Activated CD4-positive, alpha-beta T cell treated with anti-CD3 and anti-CD28 coated beads, Interleukin-2, amount 50 U/mL, for 24 hours (primary cell): ENCODE data around the gene ATP8B3.
"Not testable (repeated sequence)": the region's sequence is repeated elsewhere in the genome, so short reads cannot be mapped to it uniquely, and the experiment has no call there.

Source experiments
- DNase-seq, 2 donors: peaks; one replicate each; pipeline ENCODE4 v3.0.0-alpha.2; 2020; ENCODE audit warnings: low read depth in 1 of 2, low spot score in 1 of 2

ATP8B3 gene

DNA sequence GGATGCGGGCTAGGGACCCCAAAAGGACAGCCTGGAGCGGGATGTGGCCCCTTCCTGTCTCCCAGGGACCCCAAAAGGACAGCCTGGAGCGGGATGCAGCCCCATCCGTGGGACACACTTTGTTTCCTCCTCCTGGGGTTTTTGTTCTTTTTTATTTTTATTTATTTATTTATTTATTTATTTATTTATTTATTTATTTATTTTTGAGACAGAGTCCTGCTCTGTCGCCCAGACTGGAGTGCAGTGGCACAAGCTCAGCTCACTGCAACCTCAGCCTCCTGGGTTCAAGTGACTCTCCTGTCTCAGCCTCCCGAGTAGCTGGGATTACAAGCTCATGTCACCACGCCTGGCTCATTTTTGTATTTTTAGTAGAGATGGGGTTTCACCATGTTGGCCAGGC is 14.8 kb downstream of the ATP8B3 start:
- not testable (repeated sequence) for DNase-seq

DNA sequence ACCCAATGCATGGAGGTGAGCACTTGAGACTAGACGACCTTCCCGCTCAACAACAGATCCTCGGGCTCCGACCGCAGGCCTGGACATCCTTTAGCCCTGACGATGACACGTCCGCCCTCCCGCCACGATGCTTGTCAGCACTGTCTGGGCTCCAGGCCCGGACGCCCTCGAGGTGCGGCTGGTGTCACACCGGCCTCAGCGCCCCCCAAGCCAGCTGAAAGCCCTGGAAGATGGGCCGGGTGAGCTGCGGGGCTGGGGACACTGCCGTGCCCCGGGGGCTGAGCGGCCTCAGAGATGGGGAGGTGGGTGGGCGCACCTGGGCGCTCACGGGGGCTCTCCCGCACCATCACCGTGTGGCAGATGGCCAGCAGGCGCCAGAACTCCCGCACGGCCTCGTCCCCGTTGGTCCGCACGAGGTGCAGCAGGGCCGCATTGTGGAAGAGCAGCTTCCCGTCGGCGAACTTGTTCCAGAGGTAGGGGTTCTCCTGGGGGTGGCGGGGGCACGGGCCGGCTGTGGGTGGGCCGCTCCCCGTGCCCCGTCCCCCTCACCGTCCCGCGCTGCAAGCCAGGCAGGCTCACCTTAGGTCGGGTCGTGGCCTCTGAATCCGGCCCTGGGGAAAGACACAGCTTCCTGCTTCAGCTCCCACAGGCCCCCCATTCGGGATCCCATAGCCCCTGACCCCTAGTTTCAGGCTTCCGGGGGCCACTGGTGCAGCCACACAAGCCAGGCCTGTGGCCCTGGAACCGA is 15.5 kb downstream of the ATP8B3 start:
- DNase-seq: no peak

DNA sequence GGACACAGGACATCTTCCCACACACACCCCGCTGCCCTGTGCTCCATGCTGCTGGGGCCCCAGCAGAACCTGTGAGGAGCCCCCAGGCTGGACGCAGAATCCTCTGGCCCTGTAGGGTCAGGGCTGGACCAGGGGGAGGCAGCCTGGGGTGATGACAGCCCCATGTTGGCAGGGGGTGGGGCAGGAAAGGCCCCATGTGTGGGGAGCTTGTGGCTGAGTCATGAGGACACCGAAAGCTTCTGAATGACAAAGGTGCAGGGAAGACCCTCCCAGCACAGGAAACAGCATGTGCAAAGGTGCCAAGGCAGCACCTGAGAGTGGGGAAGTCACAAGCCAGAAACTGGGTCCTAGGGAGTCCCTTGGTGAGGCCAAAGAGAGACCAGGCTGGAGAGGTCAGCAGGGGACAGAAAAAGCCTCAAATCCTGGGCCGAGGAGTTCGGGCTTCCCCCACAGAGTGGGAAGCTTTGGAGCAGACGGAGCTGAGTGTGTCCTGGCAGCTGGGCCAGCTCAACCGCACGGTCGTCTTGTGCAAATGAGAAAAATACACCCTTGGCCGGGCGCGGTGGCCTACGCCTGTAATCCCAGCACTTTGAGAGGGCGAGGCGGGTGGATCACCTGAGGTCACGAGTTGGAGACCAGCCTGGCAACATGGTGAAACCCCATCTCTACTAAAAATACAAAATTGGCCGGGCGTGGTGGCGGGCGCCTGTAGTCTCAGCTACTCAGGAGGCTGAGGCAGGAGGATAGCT is 17.5 kb downstream of the ATP8B3 start:
- no peak for DNase-seq

DNA sequence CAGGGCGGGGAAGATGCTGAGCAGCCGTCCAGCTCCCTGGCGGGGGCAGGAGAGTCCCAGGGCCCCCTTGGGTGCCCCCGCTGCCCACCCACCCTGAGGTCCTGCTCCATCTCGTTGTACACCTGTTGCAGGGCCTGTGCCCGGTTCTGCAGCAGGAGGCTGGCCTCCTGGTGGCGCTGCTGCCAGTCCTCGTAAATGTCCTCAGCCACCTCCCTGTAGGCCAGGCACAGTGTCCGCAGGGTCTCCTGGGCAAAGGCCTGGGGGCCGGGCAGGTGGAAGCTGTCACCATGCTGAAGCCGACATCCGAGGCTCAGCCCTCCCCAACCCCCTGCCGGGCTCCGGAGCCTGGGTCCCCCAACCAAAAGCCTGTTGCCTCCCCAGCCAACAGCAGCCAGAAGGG is 20.2 kb downstream of the ATP8B3 start:
- no peak for DNase-seq

DNA sequence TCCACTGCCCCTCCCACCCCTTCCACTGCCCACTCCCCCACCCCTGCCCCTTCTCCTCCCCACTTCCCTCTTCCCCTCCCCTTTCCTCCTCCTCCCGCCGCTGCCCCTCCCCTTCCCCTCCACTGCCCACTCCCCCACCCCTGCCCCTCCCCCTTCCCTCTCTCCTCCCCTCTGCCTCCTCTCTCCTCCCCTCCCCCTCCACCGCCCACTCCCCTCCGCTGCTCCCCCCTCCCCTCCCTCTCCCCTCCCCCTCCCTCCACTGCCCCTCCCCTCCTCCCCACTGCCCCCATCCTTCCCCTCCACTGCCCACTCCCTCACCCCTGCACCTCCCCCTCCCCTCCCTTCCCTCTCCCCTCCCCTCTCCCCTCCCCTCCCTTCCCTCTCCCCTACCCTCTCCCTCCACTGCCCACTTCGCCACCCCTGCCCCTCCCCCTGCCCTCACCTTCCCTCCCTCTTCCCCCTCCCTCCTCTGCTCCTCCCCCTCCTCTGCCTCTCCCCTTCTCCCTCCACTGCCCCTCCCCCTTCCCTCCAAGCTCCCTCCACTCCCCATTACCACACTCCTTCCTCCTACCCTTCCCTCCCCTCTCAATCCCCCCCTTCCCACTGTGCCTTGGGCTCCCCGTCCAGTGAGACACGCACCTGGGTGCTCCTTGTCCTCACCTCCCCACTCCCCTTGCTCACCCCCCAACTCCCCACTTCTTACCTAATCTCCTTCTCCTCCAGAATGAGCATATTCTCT is 21.9 kb downstream of the ATP8B3 start:
- DNase-seq: no peak

DNA sequence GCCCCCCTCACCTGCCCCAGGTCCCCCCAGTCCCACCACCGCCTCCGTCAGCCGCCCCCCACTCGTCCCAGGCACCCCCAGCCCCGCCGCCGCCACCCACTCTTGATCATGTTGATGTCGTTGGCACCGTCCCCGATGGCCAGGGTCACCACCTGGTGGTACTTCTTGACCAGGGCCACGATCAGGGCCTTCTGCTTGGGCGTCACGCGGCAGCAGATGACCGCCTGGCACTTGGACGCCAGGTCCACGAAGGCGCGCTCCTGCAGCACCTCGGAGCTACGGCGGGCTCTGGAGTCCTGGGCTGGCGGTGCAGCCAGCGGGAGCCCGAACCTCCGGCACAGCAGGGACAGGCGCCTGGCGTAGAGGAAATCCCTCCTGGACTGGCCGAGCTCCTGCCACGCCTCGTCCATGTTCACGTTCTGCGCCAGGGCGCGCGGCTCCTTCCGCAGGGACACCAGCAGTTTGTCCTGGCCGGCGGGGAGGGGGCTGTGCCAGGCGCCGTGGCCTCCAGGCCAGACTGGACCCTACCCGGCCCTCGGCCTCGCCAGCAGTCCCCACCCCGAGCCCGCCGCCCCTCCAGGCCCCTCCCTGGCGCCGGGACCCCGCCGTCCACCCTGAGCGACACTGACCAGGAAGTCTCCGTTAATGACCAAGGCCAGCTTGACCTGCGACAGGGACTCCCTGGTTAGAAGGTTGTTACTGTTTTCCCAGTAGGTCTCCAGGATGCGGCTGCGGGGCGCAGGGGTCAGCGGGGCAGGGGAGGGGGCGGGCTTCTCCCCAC is 22.6 kb downstream of the ATP8B3 start:
- no peak for DNase-seq

DNA sequence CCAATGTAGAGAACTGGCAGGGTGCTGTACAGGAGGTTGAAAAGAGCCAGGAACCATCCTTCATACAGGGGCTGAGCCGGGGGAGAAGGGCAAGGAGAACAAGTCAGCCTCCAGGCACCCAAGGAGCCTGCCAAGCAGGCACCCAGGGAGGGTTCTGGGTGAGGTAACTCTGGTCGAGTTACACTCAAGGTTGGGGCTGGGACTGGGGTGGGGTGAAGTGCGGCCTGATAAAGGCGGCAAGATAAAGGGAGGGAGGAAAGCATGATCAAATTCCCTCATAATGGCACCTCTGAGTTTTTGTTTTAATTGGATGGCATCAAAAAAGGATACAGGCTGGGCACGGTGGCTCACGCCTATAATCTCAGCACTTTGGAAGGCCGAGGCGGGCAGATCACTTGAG is 25.0 kb downstream of the ATP8B3 start:
- DNase-seq: no peak

DNA sequence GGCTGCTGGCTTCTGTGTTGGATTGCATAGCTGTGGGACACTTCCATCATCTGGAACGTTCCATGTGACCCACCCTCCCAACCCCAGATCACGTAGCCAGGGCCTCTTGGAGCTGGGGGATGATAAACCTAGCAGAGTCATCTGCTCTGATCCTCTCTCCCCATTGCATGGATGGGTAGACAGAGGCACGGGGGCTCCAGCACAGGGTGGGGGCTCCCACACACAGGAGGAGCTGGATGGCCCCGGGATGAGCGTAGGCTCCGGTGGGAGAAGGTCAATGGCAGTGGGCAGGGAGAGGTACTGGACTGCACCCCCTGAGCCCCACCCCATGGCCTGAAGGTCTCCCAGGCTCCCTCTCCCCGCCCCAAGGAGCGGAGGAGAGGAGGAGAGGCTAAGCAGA is 25.4 kb downstream of the ATP8B3 start:
- DNase-seq: no peak

DNA sequence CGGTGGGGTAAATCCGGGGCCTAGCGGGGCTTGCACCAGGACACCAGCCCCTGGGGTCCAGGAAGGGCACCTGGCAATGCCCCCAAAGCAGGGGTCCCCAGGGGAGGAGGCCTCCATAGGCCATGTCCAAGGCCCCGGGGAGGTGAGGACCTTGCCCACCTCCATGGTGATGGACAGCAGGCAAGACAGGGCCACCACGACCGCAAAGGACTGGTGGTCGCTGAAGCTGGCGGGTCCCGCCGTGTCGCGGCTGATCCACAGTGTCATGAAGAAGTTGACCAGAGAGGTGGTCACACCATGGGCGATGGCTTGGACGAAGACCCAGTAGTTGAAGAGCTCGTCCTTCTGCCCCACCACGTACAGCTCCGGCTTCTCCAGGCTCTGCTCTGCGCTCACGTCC is 26.8 kb downstream of the ATP8B3 start:
- no peak for DNase-seq

DNA sequence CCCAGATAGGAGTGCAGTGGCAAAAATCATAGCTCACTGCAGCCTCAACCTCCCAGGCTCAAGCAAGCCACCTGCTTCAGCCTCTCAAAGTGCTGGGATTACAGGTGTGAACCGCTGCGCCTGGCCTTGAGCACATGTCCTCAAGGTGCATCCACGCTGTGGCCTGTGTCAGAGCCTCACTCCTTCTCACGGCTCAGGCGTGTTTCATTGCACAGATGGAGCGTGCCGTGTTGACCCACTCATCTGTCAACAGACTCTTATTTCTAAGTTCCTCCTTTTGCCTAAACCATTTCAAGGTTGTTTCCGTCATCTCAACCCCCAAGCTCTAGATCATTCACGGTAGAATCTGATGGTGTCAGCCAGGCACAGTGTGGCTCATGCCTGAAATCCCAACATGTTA is 28.2 kb downstream of the ATP8B3 start:
- no peak for DNase-seq

DNA sequence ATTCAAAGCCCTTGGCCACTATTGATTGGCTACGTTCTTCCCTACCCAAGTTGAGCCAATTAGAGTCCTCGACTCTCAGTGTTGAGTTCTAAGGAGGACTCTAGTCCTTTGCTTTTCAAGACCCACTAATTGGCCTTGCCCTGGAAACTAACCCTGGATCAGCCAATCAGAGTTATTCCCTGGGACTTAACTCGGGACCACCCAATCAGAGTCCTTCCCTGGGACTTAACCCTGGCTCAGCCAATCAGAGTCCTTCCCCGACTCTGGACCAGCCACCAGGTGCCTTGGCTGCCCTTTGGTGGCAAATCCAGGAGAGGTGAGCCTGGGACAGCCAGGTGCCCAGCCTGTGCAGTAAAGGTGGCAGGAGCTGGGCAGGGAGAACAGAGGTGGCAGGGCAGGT is 28.7 kb downstream of the ATP8B3 start:
- DNase-seq: no peak

DNA sequence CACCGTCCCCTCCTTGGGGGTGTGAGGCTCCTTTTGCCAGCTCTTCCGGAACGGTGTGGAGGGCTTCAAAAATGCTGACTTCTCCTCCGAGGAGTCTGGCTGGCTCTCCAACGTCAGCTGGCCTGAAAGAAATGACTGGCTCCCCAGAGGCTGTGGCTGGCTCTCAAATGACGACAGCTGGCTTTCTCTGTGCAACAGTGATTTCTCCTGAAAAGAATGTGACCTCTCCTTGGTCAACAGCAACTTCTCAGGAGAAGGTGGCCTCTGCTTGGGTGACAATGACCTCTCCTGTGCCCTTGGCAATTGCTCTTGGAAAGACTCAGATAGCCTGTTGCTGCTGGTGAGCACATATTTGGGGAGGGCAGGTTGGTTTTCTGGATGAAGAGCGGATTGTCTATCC is 29.6 kb downstream of the ATP8B3 start:
- DNase-seq: no peak

DNA sequence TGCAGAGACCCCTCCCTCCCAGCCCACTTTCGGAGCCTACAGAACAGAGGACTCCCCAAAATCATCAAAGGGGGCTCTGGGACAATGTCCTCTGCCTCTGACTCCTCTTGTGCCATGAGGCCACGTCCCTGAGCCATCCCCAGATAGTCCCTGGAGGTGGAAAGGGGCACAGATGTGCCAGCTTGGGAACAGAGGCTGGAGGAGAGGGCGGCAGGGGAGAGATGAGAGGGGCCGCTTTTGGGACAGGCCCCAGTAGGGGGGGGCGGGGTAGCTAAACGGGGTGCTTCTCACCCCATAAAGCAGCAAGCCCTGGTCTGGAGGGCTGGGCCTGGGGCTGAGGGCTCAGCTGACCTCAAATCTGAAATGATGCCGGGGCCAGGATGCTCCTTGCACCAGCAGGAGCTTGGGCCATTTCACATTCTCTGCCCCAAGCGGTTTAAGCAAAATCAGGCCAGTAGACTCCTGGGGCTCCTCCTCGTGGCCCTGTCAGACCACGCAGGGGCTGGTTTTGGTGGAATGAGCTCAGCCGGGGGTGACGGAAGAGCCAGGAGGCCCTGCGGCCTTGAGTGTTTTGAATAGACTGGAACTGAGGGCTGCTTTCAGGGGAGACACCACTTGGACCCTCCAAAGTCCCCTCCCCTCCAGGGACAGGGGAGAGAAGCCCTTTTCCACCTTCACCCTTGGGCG is 31.7 kb downstream of the ATP8B3 start:
- DNase-seq: no peak

DNA sequence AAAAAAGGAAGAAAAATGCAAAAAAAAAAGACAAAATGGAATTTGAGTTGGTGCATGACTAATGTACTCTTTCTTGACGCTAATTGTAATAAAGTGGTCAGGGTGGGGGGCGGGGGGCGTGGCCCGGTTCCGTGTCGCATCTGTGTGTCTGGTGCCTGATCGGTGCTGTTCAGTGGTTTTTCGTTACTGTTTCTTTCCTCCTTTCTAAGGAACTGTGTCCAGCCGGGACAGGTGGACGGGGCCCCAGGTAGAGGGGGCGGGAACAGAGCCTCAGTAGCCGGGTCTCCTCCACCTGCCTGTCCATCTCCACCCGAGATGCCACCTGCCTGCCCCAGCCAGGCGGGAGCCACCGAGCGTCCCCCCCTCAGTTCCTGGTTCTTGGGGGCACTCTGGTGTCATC is 32.5 kb downstream of the ATP8B3 start:
- DNase-seq: no peak

DNA sequence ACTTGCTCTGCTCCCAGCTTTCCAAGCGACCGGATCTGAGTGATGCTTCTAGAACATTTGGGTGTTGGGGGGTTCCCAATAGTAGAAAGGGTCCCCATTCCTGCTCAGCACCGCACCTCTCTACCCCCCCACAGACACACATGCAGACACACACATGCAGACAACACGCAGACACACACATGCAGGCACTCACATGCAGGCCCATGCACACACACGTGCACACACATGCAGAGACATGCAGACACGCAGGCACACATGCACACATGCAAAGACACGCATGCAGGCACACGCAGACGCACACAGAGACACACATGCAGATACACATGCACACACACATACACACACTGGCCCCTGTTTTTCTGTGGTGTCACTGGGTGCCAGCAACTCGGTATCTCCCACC is 34.9 kb downstream of the ATP8B3 start:
- no peak for DNase-seq

DNA sequence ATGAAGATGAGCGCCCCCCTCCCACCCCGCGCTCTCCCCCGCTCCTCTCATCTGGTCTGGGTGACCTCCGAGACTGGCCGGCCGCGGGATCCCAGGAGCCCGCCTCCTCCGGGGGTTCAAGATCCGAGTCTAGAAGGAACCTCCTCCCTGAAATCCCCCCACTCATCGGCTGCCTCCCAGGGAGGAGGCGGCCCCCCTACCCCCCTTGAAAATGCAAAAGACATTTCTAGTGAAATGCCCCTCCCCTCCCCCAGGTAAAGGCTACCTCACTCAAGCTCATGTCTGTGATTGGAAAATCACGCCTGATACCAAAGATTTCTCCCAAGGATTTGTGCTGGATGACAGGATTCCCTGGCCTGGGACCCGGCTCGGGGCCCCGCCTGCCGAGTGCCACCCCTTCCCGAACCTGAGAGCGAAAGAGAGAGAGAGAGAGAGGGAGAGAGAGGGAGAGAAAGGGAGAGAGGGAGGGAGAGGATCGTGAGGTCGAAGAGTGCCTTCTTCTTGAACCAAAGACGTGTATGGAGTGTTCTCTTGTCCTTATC is 35.4 kb downstream of the ATP8B3 start:
- DNase-seq: no peak

DNA sequence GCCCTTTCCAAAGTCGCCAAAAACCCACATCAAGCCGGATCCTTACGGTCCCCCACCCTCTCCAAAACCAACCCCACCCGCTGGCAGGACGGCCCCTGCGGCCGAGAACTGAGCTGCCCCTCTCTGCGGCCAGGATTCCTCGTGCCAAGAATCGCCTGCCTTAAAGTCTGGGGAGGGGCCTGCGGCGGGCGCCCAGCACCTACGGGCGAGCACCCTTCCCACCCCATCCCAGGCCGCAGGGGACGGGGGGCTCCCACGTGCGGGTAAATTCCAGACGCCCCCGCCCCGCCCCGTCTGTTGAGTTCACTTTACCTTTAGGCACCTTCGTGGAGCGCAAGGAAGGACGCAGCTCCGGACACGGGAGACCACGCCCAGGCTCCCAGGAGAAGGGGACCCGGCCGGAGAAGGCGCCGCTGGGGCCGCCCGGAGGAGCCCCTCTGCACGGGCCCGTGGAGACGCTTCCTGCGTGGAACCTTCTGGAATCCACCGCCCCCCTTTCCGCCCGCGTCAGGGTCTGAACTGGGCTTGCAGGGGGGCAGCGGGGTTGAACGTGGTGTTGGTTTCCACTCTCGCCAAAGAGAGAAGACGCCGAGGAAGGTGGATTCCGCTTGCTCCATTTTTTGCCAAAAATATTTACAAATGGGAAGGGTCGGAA is 36.0 kb downstream of the ATP8B3 start:
- no peak for DNase-seq

DNA sequence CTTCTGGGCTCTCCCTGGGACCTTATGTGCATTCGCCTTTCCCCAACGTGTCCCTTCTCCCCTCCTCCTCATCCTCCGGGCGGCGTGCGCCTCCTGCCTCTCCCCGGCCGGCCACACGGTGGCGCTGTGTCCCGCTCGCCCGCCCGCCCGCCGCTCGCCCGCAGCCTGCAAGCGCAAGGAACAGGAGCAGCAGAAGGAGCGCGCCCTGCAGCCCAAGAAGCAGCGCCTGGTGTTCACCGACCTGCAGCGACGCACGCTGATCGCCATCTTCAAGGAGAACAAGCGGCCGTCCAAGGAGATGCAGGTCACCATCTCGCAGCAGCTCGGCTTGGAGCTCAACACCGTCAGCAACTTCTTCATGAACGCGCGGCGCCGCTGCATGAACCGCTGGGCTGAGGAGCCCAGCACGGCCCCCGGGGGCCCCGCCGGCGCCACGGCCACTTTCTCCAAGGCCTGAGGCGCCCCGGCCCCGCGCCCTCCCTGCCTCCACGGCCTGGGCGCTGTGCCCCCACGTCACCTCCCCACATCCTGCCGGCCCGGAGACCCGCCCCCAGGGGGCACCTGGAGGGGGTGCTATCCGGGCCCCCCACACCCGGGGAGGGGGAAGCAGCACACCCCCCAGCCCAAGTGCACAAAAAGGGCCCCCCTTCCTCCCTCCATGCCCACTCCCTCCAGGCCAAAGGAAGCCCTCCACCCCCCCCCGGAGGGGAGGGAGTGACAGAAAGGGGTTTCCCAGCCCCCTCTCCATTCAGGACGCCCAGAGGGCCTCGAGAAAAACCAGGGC is 36.9 kb downstream of the ATP8B3 start:
- DNase-seq: no peak

DNA sequence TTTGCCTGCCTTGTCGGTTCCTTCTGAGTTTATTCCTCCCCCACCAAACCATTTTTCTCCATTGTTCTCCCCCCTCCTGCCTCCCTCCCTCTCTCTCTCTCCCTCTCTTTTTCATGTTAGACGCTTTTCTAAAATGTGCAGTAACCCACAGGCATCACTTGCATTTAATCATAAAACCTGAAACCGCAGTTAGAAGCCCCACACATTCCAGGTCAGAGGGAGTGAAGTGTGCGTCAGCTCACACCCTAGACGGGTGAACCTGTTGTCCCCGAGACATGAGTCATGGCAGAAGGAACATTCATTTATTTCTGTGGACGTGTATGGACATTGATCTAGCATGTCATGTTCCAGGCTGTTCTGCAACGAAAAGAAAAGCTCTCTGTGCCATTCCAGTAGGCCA is 38.9 kb downstream of the ATP8B3 start:
- no peak for DNase-seq
